Heart left ventricle (tissue), 16 donors: Measurements from ENCODE around the gene CLK2. TPM values are rescaled to one million over a fixed set of nuclear protein-coding genes. Genes with fewer than 3 reads are reported as not detected.
A peak's percentile ranks its signal among the peaks of the same experiment; 100 is the strongest.

Source experiments
- ATAC-seq, 4 donors: fragments of 200-7000 bp; cut with Tn5 transposase; one replicate each; pipeline ENCODE4 v1.9.1; 2020 to 2022; ENCODE audit warnings: moderate library complexity in 4 of 4, mild to moderate bottlenecking in 3 of 4, moderate number of reproducible peaks in 1 of 4
- DNase-seq, 5 donors: peaks; one replicate each; pipeline ENCODE4 v3.0.0-alpha.2; 2020
- H3K27ac ChIP-seq, 12 donors: fragments of 200-600 bp; sonication (generic) in 4 of 12; one replicate each; pipeline versions ENCODE4 v1.5.0 to v1.8.0; 2016 to 2022; ENCODE audit warnings: mild to moderate bottlenecking in 2 of 12
- H3K27me3 ChIP-seq, 9 donors: fragments of 200-600 bp; sonication (generic) in 2 of 9; one replicate each; pipeline versions ENCODE4 v1.5.1 to v1.8.0; 2016 to 2022; ENCODE audit warnings: mild to moderate bottlenecking in 3 of 9
- H3K36me3 ChIP-seq, 9 donors: fragments of 200-600 bp; sonication (generic) in 2 of 9; one replicate each; pipeline versions ENCODE4 v1.5.0 to v1.8.0; 2018 to 2022; ENCODE audit warnings: mild to moderate bottlenecking in 2 of 9
- H3K4me1 ChIP-seq, 12 donors: fragments of 200-600 bp; sonication (generic) in 4 of 12; one replicate each; pipeline versions ENCODE4 v1.5.0 to v1.8.0; 2016 to 2022; ENCODE audit warnings: mild to moderate bottlenecking in 3 of 12
- H3K4me3 ChIP-seq, 12 donors: fragments of 200-600 bp; sonication (generic) in 4 of 12; one replicate each; pipeline versions ENCODE4 v1.5.0 to v1.8.0; 2017 to 2022; ENCODE audit warnings: mild to moderate bottlenecking in 9 of 12, moderate library complexity in 4 of 12
- H3K9me3 ChIP-seq, 12 donors: fragments of 200-600 bp; sonication (generic) in 4 of 12; one replicate each; pipeline versions ENCODE4 v1.5.0 to v1.8.0; 2016 to 2022; ENCODE audit warnings: mild to moderate bottlenecking in 1 of 12
- CTCF ChIP-seq, 12 donors: fragments of 200-600 bp; sonication (generic) in 4 of 12; IDR thresholded peaks; one replicate each; pipeline versions ENCODE4 v1.5.0 to v1.8.0; 2018 to 2022; ENCODE audit warnings: antibody characterized with exemption in 12 of 12, mild to moderate bottlenecking in 5 of 12
- POLR2A ChIP-seq, 2 donors: fragments of 450-650 bp; IDR thresholded peaks; one replicate each; pipeline ENCODE4 v1.6.1; 2017; ENCODE audit warnings: antibody characterized with exemption in 2 of 2, mild to moderate bottlenecking in 2 of 2, moderate library complexity in 2 of 2
- WGBS, 4 donors: extraction: QIAGEN DNeasy Blood & Tissue Kit in 2 of 4; methylation state at CpG; one replicate each; pipeline versions ENCODE4 v1.1.5 to v1.1.7; 2013 to 2018; 5-methylcytosine and 5-hydroxymethylcytosine counted together
- intact Hi-C, 10 donors: fragments of 100-400 bp; cut with DNase I; formaldehyde crosslinking; loops; one replicate each; pipeline versions ENCODE4 v1.11.1 to v1.14.2; 2022
- polyA plus RNA-seq, 2 donors: library from polyadenylated mRNA; stranded (reverse); fragments of 200-250 nt; gene quantifications; one replicate each; pipeline ENCODE4 v1.2.3, GENCODE V29; 2013
- total RNA-seq, 9 donors: library from RNA; depleted of rRNA in 2 of 9; stranded (reverse); fragments of >200 nt in 2 of 9; fragmentation: NEBNext Ultra II Directional in 3 of 9; extraction: Animal tissue kit (Norgen Biotek cat#: 25700) in 3 of 9; gene quantifications; one replicate each; pipeline versions ENCODE4 v1.1.0 to v1.2.4, GENCODE V29; 2016 to 2023
- donor health status: ischemic (EF 13 %, LVEDD 7.1; RV severe dilation, severe dysfunction).
- donor health status: healthy with polysubstance abuse.
- donor health status: DM: no; HTN: yes; CAD: no.
- donor health status: DM: no; HTN: no; CAD: no.
- donor health status: ischemic (EF 25% LVEDD 6.9; RV normal size, moderate dysfunction).
- donor health status: ischemic (EF 25% LVEDD 5.7; RV mildly dilated, moderate dysfunction).
- donor health status: healthy.
- donor health status: DM: yes; HTN: yes; CAD: no.
- donor health status: ischemic (EF 35%, LVEDD 5.7; RV mildly dilated, moderate dysfunction).
- donor health status: nonischemic (EF 11% LVEDD 7.7; RV severe dilation, severe dysfunction).
- donor health status: DM: yes; HTN: yes; CAD: no.
- donor health status: PGD.
- donor health status: ischemic (EF 29% LVEDD 5.4; RV normal size, mild dysfunction).
- donor health status: nonischemic (EF 23%, LVEDD 6.1; RV moderate dilation, normal function).

The CLK2 gene
- total and polyA plus RNA-seq, 11 donors = 9.6 to 26.1 (median 17.2) TPM

DNA sequence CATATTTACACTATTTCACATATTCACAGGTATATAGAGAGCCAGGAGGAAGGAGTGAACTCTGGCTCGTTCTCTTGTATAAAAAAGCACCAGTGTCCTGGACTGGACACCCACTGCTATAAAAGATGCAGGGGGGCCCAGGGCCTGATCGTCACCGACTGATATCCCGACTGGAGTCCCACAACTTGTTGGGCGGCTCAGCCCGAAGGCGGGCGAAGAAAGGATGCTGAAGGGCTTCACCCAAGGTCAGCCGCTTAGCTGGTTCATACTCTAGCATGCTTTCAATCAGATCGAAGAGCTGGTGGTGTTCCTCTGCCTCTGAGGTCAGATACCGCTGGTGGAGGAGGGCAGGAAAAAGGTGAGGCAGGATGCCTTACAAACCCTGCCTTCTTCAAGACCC lies 10.2 kb downstream of the CLK2 start:
- Histone ChIP-seq H3K36me3 (peaks cover 0 to 76% (median 70%) of the 10 kb centered on the region in 9 donors), H3K27me3 (no peaks in the 10 kb centered on the region), H3K4me3 (no peak overlapping the region), H3K27ac (peak overlapping the region in 5 of 12 donors; percentile 84 to 91 (median 87)), H3K9me3 (no peaks in the 10 kb centered on the region), H3K4me1 (peaks cover 6 to 41% (median 24%) of the 10 kb centered on the region in 12 donors)
- DNase-seq (no peak), ATAC-seq (no peak)
- TF ChIP-seq POLR2A (IDR thresholded peaks at IDR 0.05) (no peak), CTCF (IDR thresholded peaks at IDR 0.05) (no peak)
- 77 to 90% (median 86%) methylated on average over 11 of the region's 11 CpGs for WGBS, 4 donors
- intact Hi-C loops = loop anchor here in 1 of 10 donors (5.0 kb wide), 1 partner anchor 44 kb away; the partner anchor contains the start of gene FDPS

GRCh38 chr1:155261852-155262673 lies 11.2 kb downstream of the CLK2 start, which contains the start of gene SCAMP3:
Gene SCAMP3, minus strand, starts transcription at chr1:155262360. Its CDS starts 209 bp downstream, at chr1:155262151.
- H3K4me3 ChIP-seq = peak within 1 kb of the TSS; percentile 61 to 98 (median 80)
- intact Hi-C loops = loop anchor here in 2 of 10 donors (1.0 to 5.0 kb wide), 2 partner anchors 45 to 46 kb away; partner anchors contain the start of gene FDPS (in 2 of the 2)
- peaks cover 6 to 31% (median 20%) of the 10 kb centered on the region in 12 donors for H3K4me1 ChIP-seq
- WGBS, 4 donors = 0 to 2% (median 1%) methylated on average over 25 to 47 of the region's 47 CpGs
- peak; percentile 97 to 99 (median 98) for ATAC-seq
- peaks cover 0 to 76% (median 69%) of the 10 kb centered on the region in 9 donors for H3K36me3 ChIP-seq
- peak within 1 kb of the TSS in 11 of 12 donors; percentile 68 to 91 (median 84) for H3K27ac ChIP-seq
- TF ChIP-seq CTCF (IDR thresholded peaks at IDR 0.05) = no peak
- peak; percentile 31 to 77 for TF ChIP-seq POLR2A (IDR thresholded peaks at IDR 0.05)
- no peaks in the 10 kb centered on the region for H3K27me3 ChIP-seq
- no peaks in the 10 kb centered on the region for H3K9me3 ChIP-seq
- DNase-seq = peak; percentile 95 to 98 (median 97)

DNA sequence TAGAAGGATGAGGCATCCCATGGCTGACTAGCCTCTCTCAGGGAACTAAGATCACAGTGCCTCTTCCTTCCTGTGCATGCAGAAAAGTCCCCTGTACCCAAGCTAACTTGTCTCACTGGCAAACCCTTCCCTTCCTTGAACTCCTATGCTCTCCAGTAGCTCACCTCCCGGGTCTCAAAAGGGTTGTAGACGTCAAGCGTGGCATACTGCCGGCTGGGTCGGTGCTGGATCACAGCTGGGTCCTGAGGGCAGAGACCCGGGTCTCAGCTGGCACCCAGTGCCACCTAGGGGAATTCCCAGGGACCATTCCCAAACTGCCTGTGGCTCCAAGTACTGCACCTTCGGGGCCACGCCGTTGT lies 11.8 kb downstream of the CLK2 start:
- peak in 1 of 5 donors; percentile 45 for DNase-seq
- 0 to 2% (median 1%) methylated on average over 7 to 9 of the region's 9 CpGs for WGBS, 4 donors
- Histone ChIP-seq H3K4me1 (peaks cover 6 to 25% (median 20%) of the 10 kb centered on the region in 12 donors), H3K9me3 (no peaks in the 10 kb centered on the region), H3K27me3 (no peaks in the 10 kb centered on the region), H3K27ac (peak overlapping the region in 11 of 12 donors; percentile 68 to 91 (median 84)), H3K4me3 (peak overlapping the region; percentile 61 to 98 (median 80)), H3K36me3 (peaks cover 0 to 76% (median 67%) of the 10 kb centered on the region in 9 donors)
- ATAC-seq = no peak
- TF ChIP-seq POLR2A (IDR thresholded peaks at IDR 0.05) (no peak), CTCF (IDR thresholded peaks at IDR 0.05) (no peak)
- intact Hi-C loops = loop anchor here in 1 of 10 donors (5.0 kb wide), 1 partner anchor 46 kb away; the partner anchor contains the start of gene FDPS

GRCh38 chr1:155260276-155260675 lies 13.0 kb downstream of the CLK2 start:
- H3K4me1 ChIP-seq = peaks cover 6 to 33% (median 27%) of the 10 kb centered on the region in 12 donors
- no peak overlapping the region for H3K4me3 ChIP-seq
- DNase-seq = no peak
- H3K9me3 ChIP-seq = no peaks in the 10 kb centered on the region
- intact Hi-C loops = loop anchor here in 1 of 10 donors (5.0 kb wide), 1 partner anchor 47 kb away; the partner anchor contains the start of gene FDPS
- no peak overlapping the region for H3K27ac ChIP-seq
- no peak for TF ChIP-seq POLR2A (IDR thresholded peaks at IDR 0.05)
- no peak for TF ChIP-seq CTCF (IDR thresholded peaks at IDR 0.05)
- H3K36me3 ChIP-seq = peaks cover 0 to 64% (median 55%) of the 10 kb centered on the region in 9 donors
- no peaks in the 10 kb centered on the region for H3K27me3 ChIP-seq
- WGBS, 4 donors = 92 to 98% (median 95%) methylated on average over 5 of the region's 5 CpGs
- ATAC-seq = no peak
